HG03135 (cell line): ENCODE measurements around the gene ATP5MC2.
"Not testable (repeated sequence)": the region's sequence is repeated elsewhere in the genome, so short reads cannot be mapped to it uniquely, and the experiment has no call there.

Experiments
- ATAC-seq: cut with Tn5 transposase; IDR thresholded peaks from one replicate; pipeline ENCODE4 v1.9.1; 2021; ENCODE audit warnings: mild to moderate bottlenecking, moderate library complexity; ENCODE audit not compliant: unreplicated experiment

Gene ATP5MC2

GRCh38 chr12:53695152-53696145 is 19.6 kb upstream of the ATP5MC2 start:
- ATAC-seq, result no peak

GRCh38 chr12:53694756-53695151 is 18.9 kb upstream of the ATP5MC2 start:
- ATAC-seq, result no peak

GRCh38 chr12:53688134-53688533 is 12.3 kb upstream of the ATP5MC2 start:
- no peak for ATAC-seq

GRCh38 chr12:53686436-53686835 is 10.6 kb upstream of the ATP5MC2 start:
- no peak for ATAC-seq

GRCh38 chr12:53684654-53685220 is 8.9 kb upstream of the ATP5MC2 start:
- no peak for ATAC-seq

- no peak for ATAC-seq
Observed at GRCh38 chr12:53683983-53684382, 8.1 kb upstream of the ATP5MC2 start.

GRCh38 chr12:53683494-53683893 is 7.6 kb upstream of the ATP5MC2 start:
- ATAC-seq, result no peak

- not testable (repeated sequence) for ATAC-seq
Observed at GRCh38 chr12:53680061-53680460, 4.2 kb upstream of the ATP5MC2 start.

- ATAC-seq, result no peak
Observed at GRCh38 chr12:53677800-53678148, 1.9 kb upstream of the ATP5MC2 start.

GRCh38 chr12:53677016-53677799 is 1.3 kb upstream of the ATP5MC2 start:
- no peak for ATAC-seq

- ATAC-seq, result peak; percentile 1
Observed at GRCh38 chr12:53676656-53677015, 753 bp upstream of the ATP5MC2 start.

- ATAC-seq, result no peak
Observed at GRCh38 chr12:53674977-53675700, 744 bp downstream of the ATP5MC2 start.

- no peak for ATAC-seq
Observed at GRCh38 chr12:53670971-53671370, 4.9 kb downstream of the ATP5MC2 start.

- ATAC-seq, result no peak
Observed at GRCh38 chr12:53670308-53670707, 5.6 kb downstream of the ATP5MC2 start.

GRCh38 chr12:53667080-53667479 is 8.8 kb downstream of the ATP5MC2 start:
- no peak for ATAC-seq

- ATAC-seq, result no peak
Observed at GRCh38 chr12:53664936-53665335, 10.9 kb downstream of the ATP5MC2 start.

- no peak for ATAC-seq
Observed at GRCh38 chr12:53664191-53664590, 11.7 kb downstream of the ATP5MC2 start.

- no peak for ATAC-seq
Observed at GRCh38 chr12:53660041-53660440, 15.8 kb downstream of the ATP5MC2 start.

- ATAC-seq, result no peak
Observed at GRCh38 chr12:53659571-53659981, 16.3 kb downstream of the ATP5MC2 start.

- no peak for ATAC-seq
Observed at GRCh38 chr12:53659011-53659551, 16.8 kb downstream of the ATP5MC2 start.

- ATAC-seq, result no peak
Observed at GRCh38 chr12:53657041-53657440, 18.8 kb downstream of the ATP5MC2 start.
